SJCRH30 (cell line): ENCODE measurements around the gene APOB. TPM values are rescaled to one million over a fixed set of nuclear protein-coding genes. Genes with fewer than 3 reads are reported as not detected.

Source experiments
- DNase-seq, 2 experiments: peaks; one replicate each; pipeline ENCODE4 v3.0.0-alpha.2; 2015 to 2020
- H3K27ac ChIP-seq: fragments of 250-450 bp; sonication (Bioruptor Pico); 2 replicates; pipeline ENCODE4 v1.5.1; 2020; ENCODE audit warnings: mild to moderate bottlenecking, moderate library complexity
- H3K27me3 ChIP-seq: fragments of 250-450 bp; sonication (Bioruptor Pico); 2 replicates; pipeline ENCODE4 v1.5.1; 2020; ENCODE audit warnings: mild to moderate bottlenecking, moderate library complexity
- H3K36me3 ChIP-seq: fragments of 250-450 bp; sonication (Bioruptor Pico); 2 replicates; pipeline ENCODE4 v1.5.1; 2020; ENCODE audit warnings: mild to moderate bottlenecking, moderate library complexity
- H3K4me1 ChIP-seq: fragments of 250-450 bp; sonication (Bioruptor Pico); 2 replicates; pipeline ENCODE4 v1.5.1; 2020; ENCODE audit warnings: mild to moderate bottlenecking, moderate library complexity
- H3K4me3 ChIP-seq: fragments of 250-450 bp; sonication (Bioruptor Pico); 2 replicates; pipeline ENCODE4 v1.5.1; 2020; ENCODE audit warnings: mild to moderate bottlenecking, moderate library complexity
- H3K9me3 ChIP-seq: fragments of 250-450 bp; sonication (Bioruptor Pico); replicated peaks from 2 replicates; pipeline ENCODE4 v1.5.1; 2020; ENCODE audit warnings: mild to moderate bottlenecking, moderate library complexity
- total RNA-seq: library from RNA; depleted of rRNA; stranded (reverse); fragments of >200 nt; shearing (Covaris generic); gene quantifications from 2 replicates; pipeline ENCODE4 v1.2.3, GENCODE V29; 2014

The APOB gene
- total RNA-seq, 1 experiment from 2014 or later: 0.08 TPM

- Histone ChIP-seq H3K9me3 (0 out of 2 replicates have a peak, but pooled peaks cover 3% of the 10 kb centered on the region), H3K4me3 (no peak overlapping the region), H3K27ac (no peak overlapping the region), H3K36me3 (no peaks in the 10 kb centered on the region), H3K27me3 (no peaks in the 10 kb centered on the region), H3K4me1 (no peaks in the 10 kb centered on the region)
- no peak for DNase-seq
Observed at GRCh38 chr2:20977520-20978180, 66.2 kb downstream of the APOB start.

- H3K36me3 ChIP-seq: no peaks in the 10 kb centered on the region
- H3K9me3 ChIP-seq: 0 out of 2 replicates have a peak, but pooled peaks cover 3% of the 10 kb centered on the region
- H3K4me1 ChIP-seq: no peaks in the 10 kb centered on the region
- DNase-seq: no peak
- no peaks in the 10 kb centered on the region for H3K27me3 ChIP-seq
- H3K27ac ChIP-seq: no peak overlapping the region
- no peak overlapping the region for H3K4me3 ChIP-seq
Observed at GRCh38 chr2:20976527-20976926, 67.3 kb downstream of the APOB start.

- H3K9me3 ChIP-seq: no peaks in the 10 kb centered on the region
- H3K27ac ChIP-seq: no peak overlapping the region
- H3K4me3 ChIP-seq: no peak overlapping the region
- H3K27me3 ChIP-seq: no peaks in the 10 kb centered on the region; the same call in none of the 2 replicates
- H3K36me3 ChIP-seq: no peaks in the 10 kb centered on the region
- H3K4me1 ChIP-seq: no peaks in the 10 kb centered on the region
- DNase-seq: no peak
Observed at GRCh38 chr2:20972792-20973565, 70.9 kb downstream of the APOB start.

GRCh38 chr2:20972110-20972509, 71.8 kb downstream of the APOB start:
- no peak overlapping the region for H3K4me3 ChIP-seq
- H3K9me3 ChIP-seq: no peaks in the 10 kb centered on the region
- no peaks in the 10 kb centered on the region for H3K4me1 ChIP-seq
- H3K27ac ChIP-seq: no peak overlapping the region
- no peaks in the 10 kb centered on the region for H3K36me3 ChIP-seq
- no peaks in the 10 kb centered on the region; the same call in none of the 2 replicates for H3K27me3 ChIP-seq
- no peak for DNase-seq

- H3K27ac ChIP-seq: no peak overlapping the region
- no peaks in the 10 kb centered on the region for H3K9me3 ChIP-seq
- no peak overlapping the region for H3K4me3 ChIP-seq
- H3K4me1 ChIP-seq: no peaks in the 10 kb centered on the region
- no peaks in the 10 kb centered on the region for H3K36me3 ChIP-seq
- H3K27me3 ChIP-seq: no peaks in the 10 kb centered on the region; the same call in none of the 2 replicates
- no peak for DNase-seq
Observed at GRCh38 chr2:20970068-20970467, 73.8 kb downstream of the APOB start.

- Histone ChIP-seq H3K9me3 (no peaks in the 10 kb centered on the region), H3K27ac (no peak overlapping the region), H3K36me3 (no peaks in the 10 kb centered on the region), H3K4me3 (no peak overlapping the region), H3K27me3 (no peaks in the 10 kb centered on the region; the same call in none of the 2 replicates), H3K4me1 (no peaks in the 10 kb centered on the region)
- DNase-seq: no peak
Observed at GRCh38 chr2:20966061-20966595, 77.7 kb downstream of the APOB start.

GRCh38 chr2:20965221-20965620, 78.7 kb downstream of the APOB start:
- no peaks in the 10 kb centered on the region; the same call in none of the 2 replicates for H3K27me3 ChIP-seq
- no peak for DNase-seq
- H3K9me3 ChIP-seq: no peaks in the 10 kb centered on the region
- H3K4me3 ChIP-seq: no peak overlapping the region
- no peaks in the 10 kb centered on the region for H3K4me1 ChIP-seq
- H3K36me3 ChIP-seq: no peaks in the 10 kb centered on the region
- H3K27ac ChIP-seq: no peak overlapping the region

GRCh38 chr2:20963867-20964266, 80.0 kb downstream of the APOB start:
- Histone ChIP-seq H3K27me3 (no peaks in the 10 kb centered on the region; the same call in 1 of the 2 replicates), H3K4me3 (no peak overlapping the region), H3K4me1 (no peaks in the 10 kb centered on the region), H3K27ac (no peak overlapping the region), H3K36me3 (no peaks in the 10 kb centered on the region), H3K9me3 (no peaks in the 10 kb centered on the region)
- no peak for DNase-seq

GRCh38 chr2:20962939-20963557, 80.8 kb downstream of the APOB start:
- no peaks in the 10 kb centered on the region for H3K9me3 ChIP-seq
- no peak overlapping the region for H3K4me3 ChIP-seq
- no peaks in the 10 kb centered on the region for H3K4me1 ChIP-seq
- no peaks in the 10 kb centered on the region for H3K36me3 ChIP-seq
- no peaks in the 10 kb centered on the region; the same call in 1 of the 2 replicates for H3K27me3 ChIP-seq
- no peak overlapping the region for H3K27ac ChIP-seq
- DNase-seq: peak; percentile 75 to 92

GRCh38 chr2:20961858-20962257, 82.0 kb downstream of the APOB start:
- no peaks in the 10 kb centered on the region for H3K9me3 ChIP-seq
- no peaks in the 10 kb centered on the region for H3K36me3 ChIP-seq
- H3K27ac ChIP-seq: no peak overlapping the region
- H3K27me3 ChIP-seq: no peaks in the 10 kb centered on the region; the same call in 1 of the 2 replicates
- H3K4me3 ChIP-seq: no peak overlapping the region
- no peak for DNase-seq
- no peaks in the 10 kb centered on the region for H3K4me1 ChIP-seq

- Histone ChIP-seq H3K27me3 (no peaks in the 10 kb centered on the region; the same call in 1 of the 2 replicates), H3K4me1 (no peaks in the 10 kb centered on the region), H3K36me3 (no peaks in the 10 kb centered on the region), H3K27ac (no peak overlapping the region), H3K4me3 (no peak overlapping the region), H3K9me3 (no peaks in the 10 kb centered on the region)
- peak in 1 of 2 experiments; percentile 35 for DNase-seq
Observed at GRCh38 chr2:20960003-20960402, 83.9 kb downstream of the APOB start.

GRCh38 chr2:20959252-20959651, 84.6 kb downstream of the APOB start:
- Histone ChIP-seq H3K36me3 (no peaks in the 10 kb centered on the region), H3K4me1 (no peaks in the 10 kb centered on the region), H3K4me3 (no peak overlapping the region), H3K27me3 (no peaks in the 10 kb centered on the region; the same call in 1 of the 2 replicates), H3K9me3 (no peaks in the 10 kb centered on the region), H3K27ac (no peak overlapping the region)
- DNase-seq: no peak

- Histone ChIP-seq H3K36me3 (no peaks in the 10 kb centered on the region), H3K9me3 (no peaks in the 10 kb centered on the region)
Observed at GRCh38 chr2:20957788-20958525, 85.9 kb downstream of the APOB start.

GRCh38 chr2:20955277-20956026, 88.4 kb downstream of the APOB start:
- Histone ChIP-seq H3K9me3 (no peaks in the 10 kb centered on the region), H3K27ac (no peak overlapping the region), H3K27me3 (no peaks in the 10 kb centered on the region), H3K4me1 (no peaks in the 10 kb centered on the region), H3K4me3 (no peak overlapping the region), H3K36me3 (no peaks in the 10 kb centered on the region)
- DNase-seq: no peak

More at GRCh38 chr2:20957788-20958525, 85.9 kb downstream of the APOB start:
- no peaks in the 10 kb centered on the region for H3K4me1 ChIP-seq
- H3K27me3 ChIP-seq: no peaks in the 10 kb centered on the region
- no peak overlapping the region for H3K27ac ChIP-seq
- no peak for DNase-seq
- H3K4me3 ChIP-seq: no peak overlapping the region
